HEK293 (cell line): ENCODE data around the gene NELFB.

ENCODE experiments used
- BCL11A ChIP-seq: fragments of 450-650 bp; formaldehyde crosslinking; IDR thresholded peaks from 2 replicates; pipeline ENCODE4 v1.5.1; 2016; ENCODE audit warnings: low read depth, missing biosample characterization, missing genetic modification characterization
- GFI1B ChIP-seq: fragments of 450-650 bp; formaldehyde crosslinking; IDR thresholded peaks from 2 replicates; pipeline ENCODE4 v1.5.1; 2016; ENCODE audit warnings: missing biosample characterization, missing genetic modification characterization
- GLI2 ChIP-seq: fragments of 450-650 bp; formaldehyde crosslinking; IDR thresholded peaks from 2 replicates; pipeline ENCODE4; 2017; ENCODE audit warnings: missing biosample characterization, missing genetic modification characterization, low read depth, borderline replicate concordance
- GLIS1 ChIP-seq: fragments of 450-650 bp; formaldehyde crosslinking; IDR thresholded peaks from 2 replicates; pipeline ENCODE4 v1.5.1; 2016; ENCODE audit warnings: missing biosample characterization, missing genetic modification characterization
- IKZF3 ChIP-seq: fragments of 450-650 bp; IDR thresholded peaks from 2 replicates; pipeline ENCODE4 v1.5.0; 2018; ENCODE audit warnings: missing biosample characterization, mild to moderate bottlenecking, missing genetic modification characterization, moderate library complexity
- INSM2 ChIP-seq: fragments of 450-650 bp; formaldehyde crosslinking; IDR thresholded peaks from 2 replicates; pipeline ENCODE4 v1.5.1; 2016; ENCODE audit warnings: missing biosample characterization, missing genetic modification characterization
- KLF16 ChIP-seq: fragments of 450-650 bp; formaldehyde crosslinking; IDR thresholded peaks from 2 replicates; pipeline ENCODE4 v1.5.1; 2017; ENCODE audit warnings: missing biosample characterization, missing genetic modification characterization
- KLF8 ChIP-seq: fragments of 450-650 bp; formaldehyde crosslinking; IDR thresholded peaks from 2 replicates; pipeline ENCODE4 v1.5.1; 2016; ENCODE audit warnings: missing biosample characterization, missing genetic modification characterization
- KLF9 ChIP-seq: fragments of 450-650 bp; formaldehyde crosslinking; IDR thresholded peaks from 2 replicates; pipeline ENCODE4 v1.5.1; 2016; ENCODE audit warnings: missing biosample characterization, missing genetic modification characterization, low read depth
- MYNN ChIP-seq: fragments of 450-650 bp; formaldehyde crosslinking; IDR thresholded peaks from 2 replicates; pipeline ENCODE4 v1.5.1; 2016; ENCODE audit warnings: missing biosample characterization, missing genetic modification characterization, borderline replicate concordance
- MZF1 ChIP-seq: fragments of 450-650 bp; formaldehyde crosslinking; IDR thresholded peaks from 2 replicates; pipeline ENCODE4 v1.5.1; 2017; ENCODE audit warnings: missing biosample characterization, missing genetic modification characterization, borderline replicate concordance
- SP7 ChIP-seq: fragments of 450-650 bp; formaldehyde crosslinking; IDR thresholded peaks from 2 replicates; pipeline ENCODE4 v1.5.1; 2016; ENCODE audit warnings: missing biosample characterization, missing genetic modification characterization
- ZBTB11 ChIP-seq: fragments of 450-650 bp; formaldehyde crosslinking; conservative IDR thresholded peaks from 2 replicates; pipeline ENCODE4 v1.5.1; 2016; ENCODE audit warnings: low read depth, missing biosample characterization, missing genetic modification characterization
- ZIC2 ChIP-seq: fragments of 450-650 bp; formaldehyde crosslinking; IDR thresholded peaks from 2 replicates; pipeline ENCODE4 v1.5.1; 2016; ENCODE audit warnings: missing biosample characterization, missing genetic modification characterization
- ZNF155 ChIP-seq: fragments of 450-650 bp; formaldehyde crosslinking; IDR thresholded peaks from 2 replicates; pipeline ENCODE4 v1.5.1; 2016; ENCODE audit warnings: missing biosample characterization, missing genetic modification characterization
- ZNF211 ChIP-seq: fragments of 450-650 bp; formaldehyde crosslinking; IDR thresholded peaks from 2 replicates; pipeline ENCODE4 v1.5.1; 2016; ENCODE audit warnings: low read depth, missing biosample characterization, missing genetic modification characterization
- ZNF214 ChIP-seq: fragments of 450-650 bp; formaldehyde crosslinking; IDR thresholded peaks from 2 replicates; pipeline ENCODE4 v1.5.1; 2017; ENCODE audit warnings: missing biosample characterization, mild to moderate bottlenecking, missing genetic modification characterization, borderline replicate concordance
- ZNF274 ChIP-seq, 2 experiments: fragments of 200-500 bp in 1 of 2; fragments of 450-650 bp in 1 of 2; sonication (Bioruptor generic) in 1 of 2; formaldehyde crosslinking in 1 of 2; IDR thresholded peaks; 2 replicates each; pipeline versions ENCODE4 v1.5.1 to v1.6.1; 2014 to 2016; ENCODE audit warnings: borderline replicate concordance in 1 of 2, inconsistent platforms in 1 of 2, low read length in 1 of 2, missing biosample characterization in 1 of 2, missing genetic modification characterization in 1 of 2
- ZNF394 ChIP-seq: fragments of 450-650 bp; formaldehyde crosslinking; IDR thresholded peaks from 2 replicates; pipeline ENCODE4 v1.5.1; 2016; ENCODE audit warnings: missing biosample characterization, missing genetic modification characterization, mild to moderate bottlenecking, moderate library complexity, borderline replicate concordance
- ZNF423 ChIP-seq: fragments of 450-650 bp; formaldehyde crosslinking; IDR thresholded peaks from 2 replicates; pipeline ENCODE4 v1.5.1; 2016; ENCODE audit warnings: missing biosample characterization, missing genetic modification characterization
- ZNF530 ChIP-seq: fragments of 450-650 bp; formaldehyde crosslinking; IDR thresholded peaks from 2 replicates; pipeline ENCODE4 v1.5.1; 2016; ENCODE audit warnings: low read depth, missing biosample characterization, missing genetic modification characterization
- ZNF549 ChIP-seq: fragments of 450-650 bp; IDR thresholded peaks from 2 replicates; pipeline ENCODE4 v1.5.1; 2018; ENCODE audit warnings: missing biosample characterization, missing genetic modification characterization, mild to moderate bottlenecking, inconsistent platforms, moderate library complexity
- ZNF600 ChIP-seq: fragments of 450-650 bp; formaldehyde crosslinking; IDR thresholded peaks from 2 replicates; pipeline ENCODE4 v1.5.1; 2016; ENCODE audit warnings: missing biosample characterization, missing genetic modification characterization
- ZNF623 ChIP-seq: fragments of 450-650 bp; formaldehyde crosslinking; IDR thresholded peaks from 2 replicates; pipeline ENCODE4 v1.5.1; 2016; ENCODE audit warnings: missing biosample characterization, missing genetic modification characterization
- ZNF626 ChIP-seq: fragments of 450-650 bp; sonication (Bioruptor Pico); formaldehyde crosslinking; IDR thresholded peaks from 2 replicates; pipeline ENCODE4 v1.5.1; 2018; ENCODE audit warnings: missing biosample characterization, missing genetic modification characterization, inconsistent platforms
- ZNF639 ChIP-seq: fragments of 450-650 bp; formaldehyde crosslinking; IDR thresholded peaks from 2 replicates; pipeline ENCODE4 v1.5.1; 2016; ENCODE audit warnings: missing biosample characterization, missing genetic modification characterization
- ZNF747 ChIP-seq: fragments of 450-650 bp; formaldehyde crosslinking; IDR thresholded peaks from 2 replicates; pipeline ENCODE4 v1.5.1; 2016; ENCODE audit warnings: missing biosample characterization, missing genetic modification characterization
- ZNF776 ChIP-seq: fragments of 450-650 bp; formaldehyde crosslinking; IDR thresholded peaks from 2 replicates; pipeline ENCODE4 v1.5.0; 2017; ENCODE audit warnings: missing biosample characterization, missing genetic modification characterization, borderline replicate concordance

Gene NELFB

GRCh38 chr9:137243626-137244485, 11.3 kb upstream of the NELFB start (continued):
- no peak for TF ChIP-seq ZNF626
- TF ChIP-seq ZNF549, result no peak
- TF ChIP-seq ZNF623 (tag by site-specific recombination), result no peak
- no peak for TF ChIP-seq SP7 (tag by site-specific recombination)
- no peak; the same call in 1 of the 2 replicates for TF ChIP-seq BCL11A (tag by site-specific recombination)
- TF ChIP-seq ZNF394 (tag by site-specific recombination), result no peak
- peak; percentile 15; the same call in 1 of the 2 replicates for TF ChIP-seq IKZF3
- TF ChIP-seq ZBTB11 (tag by site-specific recombination), result peak; percentile 76
- no peak for TF ChIP-seq GLI2
- no peak for TF ChIP-seq MYNN (tag by site-specific recombination)
- TF ChIP-seq KLF9 (tag by site-specific recombination), result 0 out of 2 replicates have a peak, but pooled peaks have one; percentile 11
- 0 out of 2 replicates have a peak, but pooled peaks have one; percentile 40 for TF ChIP-seq ZNF600 (tag by site-specific recombination)
- no peak for TF ChIP-seq ZNF155 (tag by site-specific recombination)
- no peak for TF ChIP-seq GFI1B (tag by site-specific recombination)
- TF ChIP-seq ZNF423, result 0 out of 2 replicates have a peak, but pooled peaks have one; percentile 9
- TF ChIP-seq ZNF274 (IDR thresholded peaks at IDR 0.05; ENCODE audit: low read length), result no peak
- TF ChIP-seq ZNF274 (tag by site-specific recombination; IDR thresholded peaks at IDR 0.05; ENCODE audit: borderline replicate concordance), result no peak
- 0 out of 2 replicates have a peak, but pooled peaks have one; percentile 11 for TF ChIP-seq INSM2
- TF ChIP-seq MZF1, result no peak
- no peak for TF ChIP-seq ZNF530 (tag by site-specific recombination)
- TF ChIP-seq ZNF639 (tag by site-specific recombination), result no peak
- TF ChIP-seq ZNF211 (tag by site-specific recombination), result no peak
- TF ChIP-seq KLF16 (tag by site-specific recombination), result no peak
- TF ChIP-seq KLF8 (tag by site-specific recombination), result peak; percentile 55
- peak; percentile 69 for TF ChIP-seq GLIS1 (tag by site-specific recombination)
- TF ChIP-seq ZNF747 (tag by site-specific recombination), result no peak
- no peak for TF ChIP-seq ZNF776
- peak; percentile 91 for TF ChIP-seq ZIC2 (tag by site-specific recombination)
- no peak for TF ChIP-seq ZNF214 (tag by site-specific recombination)
